SK-N-SH treated with all-trans-retinoic acid at 6 μM for 48 hours (cell line): ENCODE results near the gene HDAC4.

ENCODE experiments used
- ATAC-seq: fragments of 200-7000 bp; cut with Tn5 transposase; 3 replicates; pipeline ENCODE4 v1.9.1; 2020; ENCODE audit warnings: mild to moderate bottlenecking, moderate library complexity
- ARNTL ChIP-seq: fragments of 450-650 bp; formaldehyde crosslinking; IDR thresholded peaks from 2 replicates; pipeline ENCODE4 v1.5.0; 2020; ENCODE audit warnings: low read depth, mild to moderate bottlenecking, moderate library complexity, borderline replicate concordance
- BACH2 ChIP-seq: fragments of 250-450 bp; sonication (Bioruptor Pico); IDR thresholded peaks from 2 replicates; pipeline ENCODE4 v1.9.0; 2021; ENCODE audit warnings: mild to moderate bottlenecking, borderline replicate concordance
- CSDC2 ChIP-seq: fragments of 250-450 bp; sonication (Bioruptor Pico); IDR thresholded peaks from 2 replicates; pipeline ENCODE4 v1.5.0; 2020; ENCODE audit warnings: mild to moderate bottlenecking, moderate library complexity
- CSRNP3 ChIP-seq: fragments of 250-450 bp; sonication (Bioruptor Pico); IDR thresholded peaks from 2 replicates; pipeline ENCODE4 v1.5.1; 2021; ENCODE audit warnings: mild to moderate bottlenecking, moderate library complexity
- ESRRG ChIP-seq: fragments of 250-450 bp; sonication (Bioruptor Pico); IDR thresholded peaks from 2 replicates; pipeline ENCODE4 v1.6.1; 2021; ENCODE audit warnings: mild to moderate bottlenecking
- GLIS3 ChIP-seq: fragments of 250-450 bp; sonication (Bioruptor Pico); IDR thresholded peaks from 2 replicates; pipeline ENCODE4 v1.5.0; 2020; ENCODE audit warnings: mild to moderate bottlenecking, moderate library complexity
- ISL1 ChIP-seq: fragments of 250-450 bp; sonication (Bioruptor Pico); IDR thresholded peaks from 2 replicates; pipeline ENCODE4 v2.1.2; 2022; ENCODE audit warnings: mild to moderate bottlenecking, moderate library complexity
- OSR1 ChIP-seq: fragments of 250-450 bp; sonication (Bioruptor Pico); IDR thresholded peaks from 2 replicates; pipeline ENCODE4 v1.8.0; 2022; ENCODE audit warnings: moderate library complexity, mild to moderate bottlenecking, inconsistent platforms
- PATZ1 ChIP-seq: fragments of 250-450 bp; sonication (Bioruptor Pico); IDR thresholded peaks from 2 replicates; pipeline ENCODE4 v1.8.0; 2020; ENCODE audit warnings: mild to moderate bottlenecking, moderate library complexity, borderline replicate concordance
- POU6F1 ChIP-seq: fragments of 250-450 bp; sonication (Bioruptor Pico); IDR thresholded peaks from 2 replicates; pipeline ENCODE4 v1.8.0; 2021; ENCODE audit warnings: low read depth, mild to moderate bottlenecking, moderate library complexity, borderline replicate concordance
- PPARA ChIP-seq: fragments of 250-450 bp; sonication (Bioruptor Pico); IDR thresholded peaks from 2 replicates; pipeline ENCODE4 v1.5.0; 2020; ENCODE audit warnings: mild to moderate bottlenecking, borderline replicate concordance
- RARB ChIP-seq: fragments of 250-450 bp; sonication (Bioruptor Pico); IDR thresholded peaks from 2 replicates; pipeline ENCODE4 v1.8.0; 2021; ENCODE audit warnings: mild to moderate bottlenecking, moderate library complexity
- SNAI2 ChIP-seq: fragments of 250-450 bp; sonication (Bioruptor Pico); IDR thresholded peaks from 2 replicates; pipeline ENCODE4 v1.5.0; 2020; ENCODE audit warnings: mild to moderate bottlenecking, moderate library complexity
- TCF4 ChIP-seq: fragments of 250-450 bp; sonication (Bioruptor Pico); IDR thresholded peaks from 2 replicates; pipeline ENCODE4 v1.8.0; 2021; ENCODE audit warnings: mild to moderate bottlenecking, moderate library complexity, borderline replicate concordance
- TOX ChIP-seq: fragments of 250-450 bp; sonication (Bioruptor Pico); IDR thresholded peaks from 2 replicates; pipeline ENCODE4 v1.8.0; 2021; ENCODE audit warnings: mild to moderate bottlenecking, moderate library complexity, borderline replicate concordance
- TSHZ2 ChIP-seq: fragments of 250-450 bp; sonication (Bioruptor Pico); IDR thresholded peaks from 2 replicates; pipeline ENCODE4 v1.5.0; 2020; ENCODE audit warnings: mild to moderate bottlenecking, moderate library complexity
- ZC3H10 ChIP-seq: fragments of 250-450 bp; sonication (Bioruptor Pico); IDR thresholded peaks from 2 replicates; pipeline ENCODE4 v1.5.1; 2021; ENCODE audit warnings: mild to moderate bottlenecking, moderate library complexity
- ZFP3 ChIP-seq: fragments of 250-450 bp; sonication (Bioruptor Pico); IDR thresholded peaks from 2 replicates; pipeline ENCODE4 v1.5.0; 2020; ENCODE audit warnings: mild to moderate bottlenecking, moderate library complexity
- ZFP30 ChIP-seq: fragments of 450-650 bp; formaldehyde crosslinking; IDR thresholded peaks from 2 replicates; pipeline ENCODE4 v1.5.0; 2022; ENCODE audit warnings: mild to moderate bottlenecking, moderate library complexity
- ZNF565 ChIP-seq: fragments of 450-650 bp; formaldehyde crosslinking; conservative IDR thresholded peaks from 2 replicates; pipeline ENCODE4 v1.5.0; 2020; ENCODE audit warnings: low read depth, mild to moderate bottlenecking, moderate library complexity
- ZNF8 ChIP-seq: fragments of 450-650 bp; formaldehyde crosslinking; IDR thresholded peaks from 2 replicates; pipeline ENCODE4 v1.5.0; 2020; ENCODE audit warnings: mild to moderate bottlenecking, moderate library complexity

Gene HDAC4

GRCh38 chr2:239223310-239224198 is 177.3 kb downstream of the HDAC4 start:
- no peak for ATAC-seq
- TF ChIP-seq RARB (no peak), PPARA (CRISPR knock-in tag) (no peak)

GRCh38 chr2:239222706-239223309 is 178.0 kb downstream of the HDAC4 start:
- no peak for TF ChIP-seq BACH2 (CRISPR knock-in tag)
- TF ChIP-seq PATZ1 = no peak
- TF ChIP-seq ZNF8 = no peak
- TF ChIP-seq ARNTL (CRISPR knock-in tag) = no peak
- TF ChIP-seq ISL1 (CRISPR knock-in tag) = no peak
- no peak for TF ChIP-seq ZFP3 (CRISPR knock-in tag)
- TF ChIP-seq RARB = no peak
- no peak for TF ChIP-seq SNAI2 (CRISPR knock-in tag)
- TF ChIP-seq POU6F1 (CRISPR knock-in tag) = no peak
- no peak for TF ChIP-seq ESRRG (CRISPR knock-in tag)
- no peak for TF ChIP-seq CSDC2 (CRISPR knock-in tag)
- no peak for TF ChIP-seq ZNF565 (CRISPR knock-in tag)
- TF ChIP-seq GLIS3 (CRISPR knock-in tag) = no peak
- no peak for TF ChIP-seq TOX (CRISPR knock-in tag)
- TF ChIP-seq TCF4 (CRISPR knock-in tag) = no peak
- TF ChIP-seq PPARA (CRISPR knock-in tag) = no peak
- TF ChIP-seq ZC3H10 (CRISPR knock-in tag) = no peak
- no peak for TF ChIP-seq CSRNP3
- TF ChIP-seq OSR1 (CRISPR knock-in tag) = no peak
- TF ChIP-seq TSHZ2 = no peak
- ATAC-seq = no peak

- no peak for ATAC-seq
- TF ChIP-seq RARB (no peak), GLIS3 (CRISPR knock-in tag) (no peak), ESRRG (CRISPR knock-in tag) (no peak), ZC3H10 (CRISPR knock-in tag) (no peak), TSHZ2 (no peak), BACH2 (CRISPR knock-in tag) (no peak), SNAI2 (CRISPR knock-in tag) (no peak), ZNF8 (no peak), ISL1 (CRISPR knock-in tag) (no peak), ZFP30 (CRISPR knock-in tag) (no peak), CSRNP3 (no peak)
- TF ChIP-seq, all 23 proteins: peak for 0
Observed at GRCh38 chr2:239222312-239222660, 178.5 kb downstream of the HDAC4 start.
